Activated T-helper 1 cell treated with anti-CD3 and anti-CD28 coated beads, Interleukin-2, amount 50 U/mL, for 16 hours (primary cell): Measurements from ENCODE around the gene FLVCR1.
"Not testable (repeated sequence)": the region's sequence is repeated elsewhere in the genome, so short reads cannot be mapped to it uniquely, and the experiment has no call there.

Experiments used
- DNase-seq, 2 donors: peaks; one replicate each; pipeline ENCODE4 v3.0.0-alpha.2; 2020; ENCODE audit warnings: low read depth in 1 of 2, low spot score in 1 of 2

Gene FLVCR1

GRCh38 chr1:212857992-212858460, at the start of gene FLVCR1:
Gene FLVCR1 (plus strand): TSS chr1:212858275. CDS start chr1:212858453, 178 bp downstream.
- DNase-seq, result peak; percentile 86 to 89

- DNase-seq, result no peak
These were observed 43.3 kb upstream of the FLVCR1 start for GRCh38 chr1:212814537-212815334.

DNA sequence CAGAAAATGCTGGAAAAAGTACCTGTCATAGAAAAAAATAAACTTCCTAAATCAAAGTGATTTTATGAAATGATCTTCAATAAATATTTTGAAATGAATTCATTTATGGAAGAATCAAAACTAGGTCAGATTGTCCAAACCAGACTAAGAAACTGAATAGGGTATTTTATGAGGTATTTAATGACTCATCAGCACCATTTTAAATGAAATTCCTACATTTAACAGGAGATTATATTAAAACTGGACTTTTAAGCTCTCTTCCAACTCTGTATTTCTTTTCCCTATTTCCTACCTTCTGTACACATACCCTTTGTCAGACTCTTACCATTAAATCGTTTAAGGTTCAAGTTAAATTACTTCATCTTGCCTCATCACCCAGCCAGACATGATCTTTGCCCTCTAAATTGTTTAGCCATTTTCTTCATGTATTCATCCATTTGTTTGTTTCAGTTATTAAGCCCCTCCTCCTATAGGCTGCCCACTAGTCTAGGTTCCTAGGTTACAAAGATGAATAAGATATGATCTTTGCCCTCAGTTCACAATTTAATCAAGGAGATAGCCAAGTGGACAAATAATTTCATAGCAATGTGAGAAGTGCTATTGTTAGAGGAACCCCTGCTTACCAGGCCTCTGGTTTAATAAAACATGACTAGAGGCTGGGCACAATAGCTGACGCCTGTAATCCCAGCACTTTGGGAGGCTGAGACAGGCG, 41.4 kb upstream of the FLVCR1 start:
- no peak for DNase-seq

- no peak for DNase-seq
These were observed 38.3 kb upstream of the FLVCR1 start for GRCh38 chr1:212819726-212820125.

- DNase-seq, result no peak
These were observed 37.1 kb upstream of the FLVCR1 start for GRCh38 chr1:212820969-212821368.

DNA sequence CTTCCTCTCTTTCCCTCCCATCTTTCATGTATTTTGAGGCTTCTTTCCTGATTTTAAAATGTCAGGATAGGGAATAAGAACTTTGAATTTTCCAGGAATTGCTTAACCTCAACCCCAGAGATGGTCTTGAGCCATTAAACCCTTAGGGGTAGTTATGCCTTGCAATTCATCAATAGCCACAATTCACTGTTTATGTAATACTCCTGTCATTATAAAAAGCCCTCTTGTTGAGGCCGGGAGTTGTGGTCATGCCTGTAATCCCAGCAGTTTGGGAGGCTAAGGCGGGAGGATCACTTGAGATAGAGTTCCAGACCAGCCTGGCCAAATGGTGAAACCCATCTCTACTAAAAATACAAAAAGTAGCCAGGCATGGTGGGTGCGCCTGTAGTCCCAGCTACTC, 35.1 kb upstream of the FLVCR1 start:
- DNase-seq, result no peak

- DNase-seq, result no peak
These were observed 33.9 kb upstream of the FLVCR1 start for GRCh38 chr1:212824201-212824600.

- DNase-seq, result no peak
These were observed 32.1 kb upstream of the FLVCR1 start for GRCh38 chr1:212825798-212826452.

- DNase-seq, result no peak
These were observed 30.8 kb upstream of the FLVCR1 start for GRCh38 chr1:212827171-212827776.

DNA sequence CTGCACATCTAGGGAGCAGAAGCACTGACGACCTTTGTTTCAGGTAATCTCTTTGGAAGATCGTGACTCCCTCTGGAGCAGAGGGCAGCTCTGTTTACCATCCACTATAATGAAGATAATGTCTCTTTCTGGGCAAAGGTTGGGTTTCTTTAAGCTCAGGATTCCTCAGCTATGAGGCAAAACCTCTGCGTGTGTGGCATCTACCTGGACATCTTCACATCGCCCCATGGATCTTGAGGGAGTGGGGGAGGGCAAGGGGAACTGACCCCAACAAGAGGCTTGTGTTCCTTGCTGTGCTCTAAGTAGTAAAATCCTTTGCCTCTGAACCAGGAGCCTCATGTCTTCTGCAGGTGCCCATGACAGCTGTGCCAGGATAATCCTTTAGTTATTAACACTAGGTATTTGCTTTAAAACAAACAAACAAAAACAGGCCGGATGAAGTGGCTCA, 30.2 kb upstream of the FLVCR1 start:
- DNase-seq, result no peak

DNA sequence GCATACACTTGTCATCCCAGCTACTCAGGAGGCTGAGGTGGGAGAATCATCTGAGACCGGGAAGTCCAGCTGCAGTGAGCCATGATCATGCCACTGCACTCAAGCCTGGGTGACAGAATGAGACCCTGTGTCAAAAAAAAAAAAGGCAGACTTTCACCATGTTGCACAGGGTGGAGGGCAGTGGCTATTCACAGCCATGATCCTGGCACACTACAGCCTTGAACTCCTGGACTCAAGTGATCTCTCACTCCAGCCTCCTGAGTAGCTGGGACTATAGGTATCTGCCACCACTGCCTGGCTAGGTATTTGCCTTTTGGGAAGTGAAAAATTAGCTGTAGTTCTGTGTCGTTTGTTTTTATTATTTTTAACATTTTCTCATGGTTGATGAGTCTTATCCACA, 29.7 kb upstream of the FLVCR1 start:
- no peak for DNase-seq

- not testable (repeated sequence) for DNase-seq
These were observed 24.6 kb upstream of the FLVCR1 start for GRCh38 chr1:212833211-212834207.

DNA sequence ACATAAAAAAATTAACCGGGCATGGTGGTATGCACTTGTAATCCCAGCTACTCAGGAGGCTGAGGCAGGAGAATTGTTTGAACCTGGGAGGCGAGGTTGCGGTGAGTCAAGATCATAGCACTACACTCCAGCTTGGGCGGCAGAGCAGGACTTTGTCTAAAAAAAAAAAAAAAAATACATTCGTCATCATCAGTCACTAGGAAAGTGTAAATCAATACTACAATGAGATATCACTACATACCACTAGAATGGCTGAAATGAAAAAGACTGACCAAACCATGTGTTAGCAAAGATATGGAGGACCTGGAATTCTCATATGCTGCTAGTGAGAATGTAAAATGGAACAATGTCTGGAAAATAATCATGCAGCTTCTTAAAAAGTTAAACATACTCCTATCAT, 19.9 kb upstream of the FLVCR1 start:
- DNase-seq, result no peak

- DNase-seq, result not testable (repeated sequence)
These were observed 13.6 kb upstream of the FLVCR1 start for GRCh38 chr1:212844521-212844920.

GRCh38 chr1:212847549-212847948, 10.5 kb upstream of the FLVCR1 start, which contains the start of gene SPATA45:
Gene SPATA45 (minus strand): TSS chr1:212847649. CDS start chr1:212836149, 11,500 bp downstream.
- no peak for DNase-seq

DNA sequence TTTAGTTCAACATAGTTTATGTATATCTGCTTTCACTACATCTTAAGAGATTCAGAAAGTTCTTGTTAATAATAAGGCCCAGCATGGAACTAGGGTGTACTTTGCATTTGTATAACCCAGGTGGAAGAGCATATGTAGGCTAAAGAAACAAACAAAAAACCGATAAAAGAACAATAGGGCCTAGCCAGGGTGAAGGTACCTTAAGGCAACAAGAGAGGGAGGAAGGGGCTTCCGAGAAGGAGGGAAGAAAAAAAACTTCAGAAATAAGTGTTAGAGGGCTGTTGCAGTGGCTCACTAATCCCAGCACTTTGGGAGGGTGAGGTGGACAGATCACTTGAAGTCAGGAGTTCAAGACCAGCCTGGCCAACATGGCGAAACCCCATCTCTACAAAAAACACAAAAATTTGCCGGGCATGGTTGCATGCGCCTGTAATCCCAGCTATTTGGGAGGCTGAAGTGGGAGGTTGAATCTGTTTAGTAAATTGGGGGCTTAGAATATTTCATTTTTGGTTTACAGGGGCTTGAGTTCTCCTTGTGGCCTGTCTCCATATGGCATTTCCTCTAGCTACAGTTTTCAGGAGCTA, 5.9 kb upstream of the FLVCR1 start:
- no peak for DNase-seq

DNA sequence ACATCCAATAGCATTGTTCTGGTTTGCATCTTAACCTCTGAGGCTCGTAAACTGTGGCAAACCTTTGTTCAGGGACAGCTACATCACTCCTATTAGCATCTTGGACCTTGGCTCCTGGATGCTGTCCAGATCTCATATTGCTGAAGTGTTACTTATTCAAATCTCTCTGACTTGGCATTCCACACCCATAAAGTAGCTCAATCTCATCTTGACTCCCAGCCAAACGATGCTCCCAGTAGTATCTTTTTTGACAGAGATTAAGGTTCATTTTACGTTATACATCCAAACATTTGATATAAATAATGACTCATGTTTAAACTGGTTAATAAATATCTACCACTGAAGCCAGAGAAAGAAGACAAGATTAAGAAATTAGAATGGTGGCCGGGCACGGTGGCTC, 4.4 kb upstream of the FLVCR1 start:
- DNase-seq, result no peak

DNA sequence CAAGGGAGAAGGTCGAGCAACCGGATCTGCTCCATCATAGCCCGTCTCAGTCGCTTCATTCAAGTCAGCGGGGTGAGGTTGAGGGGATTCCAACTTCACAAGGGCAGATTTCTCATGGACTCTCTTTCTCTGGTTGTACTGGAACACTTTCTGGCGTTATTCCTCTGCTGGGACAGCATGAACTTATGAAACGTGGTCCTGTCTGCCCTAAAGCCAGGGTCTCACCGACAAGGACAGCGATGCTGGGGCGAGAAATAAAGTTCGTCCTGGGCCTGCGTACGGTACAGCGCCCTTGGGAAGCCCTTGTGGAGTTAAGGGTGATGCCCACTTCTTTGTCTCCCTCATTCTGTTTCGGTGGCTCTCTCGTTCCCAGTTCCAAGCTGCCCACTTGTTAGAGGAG, 1.3 kb upstream of the FLVCR1 start:
- no peak for DNase-seq

DNA sequence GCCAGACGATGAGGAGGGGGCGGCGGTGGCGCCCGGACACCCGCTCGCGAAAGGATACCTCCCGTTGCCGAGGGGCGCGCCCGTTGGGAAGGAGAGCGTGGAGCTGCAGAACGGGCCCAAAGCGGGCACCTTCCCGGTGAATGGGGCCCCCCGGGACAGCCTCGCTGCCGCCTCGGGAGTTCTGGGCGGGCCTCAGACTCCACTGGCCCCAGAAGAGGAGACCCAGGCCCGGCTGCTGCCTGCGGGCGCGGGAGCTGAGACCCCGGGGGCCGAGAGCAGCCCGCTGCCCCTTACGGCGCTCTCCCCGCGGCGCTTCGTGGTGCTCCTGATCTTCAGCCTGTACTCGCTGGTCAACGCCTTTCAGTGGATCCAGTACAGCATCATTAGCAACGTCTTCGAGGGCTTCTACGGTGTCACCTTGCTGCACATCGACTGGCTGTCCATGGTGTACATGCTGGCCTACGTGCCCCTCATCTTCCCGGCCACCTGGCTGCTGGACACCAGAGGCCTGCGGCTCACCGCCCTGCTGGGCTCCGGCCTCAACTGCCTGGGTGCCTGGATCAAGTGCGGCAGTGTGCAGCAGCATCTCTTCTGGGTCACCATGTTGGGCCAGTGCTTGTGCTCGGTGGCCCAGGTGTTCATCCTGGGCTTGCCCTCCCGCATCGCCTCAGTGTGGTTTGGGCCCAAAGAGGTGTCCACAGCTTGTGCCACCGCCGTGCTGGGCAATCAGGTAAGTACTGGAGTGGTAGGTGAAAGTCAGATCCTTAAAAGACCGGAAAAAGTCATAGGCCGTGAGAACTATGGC, 588 bp downstream of the FLVCR1 start:
- DNase-seq, result no peak
